Fibroblast of villous mesenchyme (primary cell): ENCODE measurements around the gene BCR. TPM values are rescaled to one million over a fixed set of nuclear protein-coding genes. Genes with fewer than 3 reads are reported as not detected.

ENCODE experiments used
- DNase-seq: peaks from one replicate; pipeline ENCODE4 v3.0.0-alpha.2; 2010; ENCODE audit warnings: low read depth
- H3K4me3 ChIP-seq: 2 replicates; pipeline ENCODE4 v1.5.1; 2011; ENCODE audit warnings: low read depth, mild to moderate bottlenecking, low read length
- total RNA-seq: library from RNA; depleted of rRNA; stranded (reverse); fragments of >200 nt; gene quantifications from 2 replicates; pipeline ENCODE4 v1.2.3, GENCODE V29; 2012
- TF ChIP-seq, protein P1 (sequence below): IDR thresholded peaks from 2 replicates; pipeline ENCODE4 v1.5.1; 2012; ENCODE audit warnings: low read depth, mild to moderate bottlenecking, low read length; ENCODE audit not compliant: insufficient read depth

BCR gene
- total RNA-seq, 1 donor, result 36.7 TPM

- TF ChIP-seq, protein P1, sequence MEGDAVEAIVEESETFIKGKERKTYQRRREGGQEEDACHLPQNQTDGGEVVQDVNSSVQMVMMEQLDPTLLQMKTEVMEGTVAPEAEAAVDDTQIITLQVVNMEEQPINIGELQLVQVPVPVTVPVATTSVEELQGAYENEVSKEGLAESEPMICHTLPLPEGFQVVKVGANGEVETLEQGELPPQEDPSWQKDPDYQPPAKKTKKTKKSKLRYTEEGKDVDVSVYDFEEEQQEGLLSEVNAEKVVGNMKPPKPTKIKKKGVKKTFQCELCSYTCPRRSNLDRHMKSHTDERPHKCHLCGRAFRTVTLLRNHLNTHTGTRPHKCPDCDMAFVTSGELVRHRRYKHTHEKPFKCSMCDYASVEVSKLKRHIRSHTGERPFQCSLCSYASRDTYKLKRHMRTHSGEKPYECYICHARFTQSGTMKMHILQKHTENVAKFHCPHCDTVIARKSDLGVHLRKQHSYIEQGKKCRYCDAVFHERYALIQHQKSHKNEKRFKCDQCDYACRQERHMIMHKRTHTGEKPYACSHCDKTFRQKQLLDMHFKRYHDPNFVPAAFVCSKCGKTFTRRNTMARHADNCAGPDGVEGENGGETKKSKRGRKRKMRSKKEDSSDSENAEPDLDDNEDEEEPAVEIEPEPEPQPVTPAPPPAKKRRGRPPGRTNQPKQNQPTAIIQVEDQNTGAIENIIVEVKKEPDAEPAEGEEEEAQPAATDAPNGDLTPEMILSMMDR, result no peak
- H3K4me3 ChIP-seq, result no peak overlapping the region
- DNase-seq, result peak; percentile 38
Measured at GRCh38 chr22:23217171-23218052, 37.1 kb downstream of the BCR start.

- TF ChIP-seq, protein P1, result no peak
- no peak for DNase-seq
- H3K4me3 ChIP-seq, result peak overlapping the region; percentile 5
Measured at GRCh38 chr22:23218053-23218866, 38.0 kb downstream of the BCR start.

DNA sequence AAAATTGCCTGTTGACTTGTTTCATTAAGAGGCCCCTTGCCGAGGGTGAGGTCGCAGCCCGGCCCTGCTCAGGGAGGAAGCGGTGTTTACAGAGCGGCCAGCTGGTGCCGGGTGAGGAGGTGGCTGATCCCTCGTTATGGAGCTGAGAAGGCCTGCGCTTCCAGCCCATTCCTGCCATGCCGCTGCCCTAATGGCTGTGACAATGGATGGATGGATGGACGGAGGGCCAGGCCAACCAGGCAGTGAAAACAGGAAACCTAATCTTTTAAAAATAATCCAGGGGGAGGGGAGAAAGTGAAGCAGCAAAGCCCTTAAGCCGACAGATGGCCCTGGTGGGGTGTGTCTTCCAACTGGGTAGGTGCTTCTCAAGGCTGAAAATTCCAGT, 38.5 kb downstream of the BCR start:
- H3K4me3 ChIP-seq, result no peak overlapping the region
- TF ChIP-seq, protein P1, result no peak
- peak; percentile 95 for DNase-seq

DNA sequence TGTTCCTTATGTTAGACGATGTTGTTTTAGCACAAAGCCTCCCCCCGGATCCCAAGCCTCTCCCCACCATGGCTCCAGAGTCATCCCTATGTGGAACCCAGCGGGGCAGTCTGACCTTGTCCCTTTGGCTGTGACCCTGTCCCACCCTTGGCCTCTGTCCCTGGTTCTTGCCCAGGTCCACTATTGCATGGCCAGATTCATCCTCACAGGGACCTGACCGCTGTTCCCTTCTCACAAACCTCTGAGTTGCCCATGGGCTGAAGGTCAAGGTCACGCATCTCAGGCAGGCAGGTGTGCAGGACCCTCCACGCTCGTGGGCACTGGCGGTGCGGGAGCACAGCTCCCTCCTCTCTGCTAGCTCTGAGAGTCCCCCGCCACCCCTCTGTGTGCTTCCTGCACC, 39.0 kb downstream of the BCR start:
- no peak for DNase-seq
- TF ChIP-seq, protein P1, result no peak
- peak overlapping the region; percentile 21 for H3K4me3 ChIP-seq

GRCh38 chr22:23219822-23220484, 39.6 kb downstream of the BCR start:
- TF ChIP-seq, protein P1, result no peak
- no peak overlapping the region for H3K4me3 ChIP-seq
- peak; percentile 62 for DNase-seq

GRCh38 chr22:23220485-23221350, 40.4 kb downstream of the BCR start:
- DNase-seq, result peak; percentile 42
- TF ChIP-seq, protein P1, result no peak

More at GRCh38 chr22:23220485-23221350, 40.4 kb downstream of the BCR start:
- H3K4me3 ChIP-seq, result no peak overlapping the region
